ENCODE results near the gene HPSE. TPM values are rescaled to one million over a fixed set of nuclear protein-coding genes. Genes with fewer than 3 reads are reported as not detected.

HPSE gene
- total and polyA plus RNA-seq, 4 donors = 0.43 to 4.7 (median 1.0) TPM

DNA sequence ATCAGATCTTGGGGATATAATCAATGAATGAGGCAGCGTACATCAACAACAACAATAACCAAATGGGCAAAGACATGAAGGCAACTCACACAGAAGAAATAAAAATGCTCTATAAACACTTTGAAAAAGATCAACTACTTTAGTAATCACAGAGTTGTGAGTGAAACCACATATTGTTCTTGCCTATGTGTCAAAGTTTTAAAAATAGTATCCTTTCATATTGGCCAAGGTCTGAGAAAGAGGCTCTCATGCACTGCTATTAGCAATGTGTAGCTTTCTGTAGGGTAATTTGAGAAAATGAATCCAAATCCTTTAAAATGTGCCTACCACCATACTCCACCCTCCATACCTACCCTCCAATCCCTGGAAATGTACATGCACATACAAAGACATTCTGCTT is 75.1 kb downstream of the HPSE start:
- Histone ChIP-seq H3K27ac (ENCODE audit: low read depth in 1 of 2, low read length in 2 of 2) (no peak overlapping the region), H3K27me3 (ENCODE audit: control insufficient read depth in 4 of 4, insufficient read depth in 4 of 4, low read length in 3 of 4) (no peaks in the 10 kb centered on the region), H3K4me1 (ENCODE audit: control insufficient read depth in 4 of 4, insufficient read depth in 4 of 4, low read length in 3 of 4) (peaks cover 0 to 4% (median 0%) of the 10 kb centered on the region in 4 donors), H3K36me3 (ENCODE audit: control insufficient read depth in 4 of 4, insufficient read depth in 3 of 4, low read depth in 1 of 4, low read length in 3 of 4) (peaks cover 0 to 3% (median 0%) of the 10 kb centered on the region in 4 donors), H3K9me3 (ENCODE audit: control insufficient read depth in 4 of 4, low read length in 3 of 4) (no peaks in the 10 kb centered on the region), H3K4me3 (ENCODE audit: low read depth in 1 of 3, low read length in 3 of 3) (no peak overlapping the region), H3K9ac (ENCODE audit: low read depth in 1 of 2, low read length in 2 of 2) (no peak overlapping the region)
- WGBS = 96% methylated on average over 1 of the region's 1 CpG
- DNase-seq (ENCODE audit: low spot score) = no peak
- TF ChIP-seq TAF1 (conservative IDR thresholded peaks at IDR 0.05) (no peak), YY1 (IDR thresholded peaks at IDR 0.05) (no peak), FOXA1 (IDR thresholded peaks at IDR 0.05) (no peak), EGR1 (IDR thresholded peaks at IDR 0.05; ENCODE audit: low read depth in 2 of 2) (no peak), HNF4A (conservative IDR thresholded peaks at IDR 0.05) (no peak), FOXA2 (IDR thresholded peaks at IDR 0.05) (no peak), SP1 (IDR thresholded peaks at IDR 0.05) (no peak), JUND (IDR thresholded peaks at IDR 0.05) (no peak), NR2F2 (IDR thresholded peaks at IDR 0.05) (no peak), HNF4G (IDR thresholded peaks at IDR 0.05) (no peak), GABPA (IDR thresholded peaks at IDR 0.05 in 1 of 2, conservative IDR thresholded peaks at IDR 0.05 in 1 of 2) (no peak), RAD21 (IDR thresholded peaks at IDR 0.05) (no peak), RXRA (IDR thresholded peaks at IDR 0.05) (no peak)
- TF ChIP-seq, protein P1, sequence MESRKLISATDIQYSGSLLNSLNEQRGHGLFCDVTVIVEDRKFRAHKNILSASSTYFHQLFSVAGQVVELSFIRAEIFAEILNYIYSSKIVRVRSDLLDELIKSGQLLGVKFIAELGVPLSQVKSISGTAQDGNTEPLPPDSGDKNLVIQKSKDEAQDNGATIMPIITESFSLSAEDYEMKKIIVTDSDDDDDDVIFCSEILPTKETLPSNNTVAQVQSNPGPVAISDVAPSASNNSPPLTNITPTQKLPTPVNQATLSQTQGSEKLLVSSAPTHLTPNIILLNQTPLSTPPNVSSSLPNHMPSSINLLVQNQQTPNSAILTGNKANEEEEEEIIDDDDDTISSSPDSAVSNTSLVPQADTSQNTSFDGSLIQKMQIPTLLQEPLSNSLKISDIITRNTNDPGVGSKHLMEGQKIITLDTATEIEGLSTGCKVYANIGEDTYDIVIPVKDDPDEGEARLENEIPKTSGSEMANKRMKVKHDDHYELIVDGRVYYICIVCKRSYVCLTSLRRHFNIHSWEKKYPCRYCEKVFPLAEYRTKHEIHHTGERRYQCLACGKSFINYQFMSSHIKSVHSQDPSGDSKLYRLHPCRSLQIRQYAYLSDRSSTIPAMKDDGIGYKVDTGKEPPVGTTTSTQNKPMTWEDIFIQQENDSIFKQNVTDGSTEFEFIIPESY (IDR thresholded peaks at IDR 0.05) = no peak
- TF ChIP-seq, protein P2, sequence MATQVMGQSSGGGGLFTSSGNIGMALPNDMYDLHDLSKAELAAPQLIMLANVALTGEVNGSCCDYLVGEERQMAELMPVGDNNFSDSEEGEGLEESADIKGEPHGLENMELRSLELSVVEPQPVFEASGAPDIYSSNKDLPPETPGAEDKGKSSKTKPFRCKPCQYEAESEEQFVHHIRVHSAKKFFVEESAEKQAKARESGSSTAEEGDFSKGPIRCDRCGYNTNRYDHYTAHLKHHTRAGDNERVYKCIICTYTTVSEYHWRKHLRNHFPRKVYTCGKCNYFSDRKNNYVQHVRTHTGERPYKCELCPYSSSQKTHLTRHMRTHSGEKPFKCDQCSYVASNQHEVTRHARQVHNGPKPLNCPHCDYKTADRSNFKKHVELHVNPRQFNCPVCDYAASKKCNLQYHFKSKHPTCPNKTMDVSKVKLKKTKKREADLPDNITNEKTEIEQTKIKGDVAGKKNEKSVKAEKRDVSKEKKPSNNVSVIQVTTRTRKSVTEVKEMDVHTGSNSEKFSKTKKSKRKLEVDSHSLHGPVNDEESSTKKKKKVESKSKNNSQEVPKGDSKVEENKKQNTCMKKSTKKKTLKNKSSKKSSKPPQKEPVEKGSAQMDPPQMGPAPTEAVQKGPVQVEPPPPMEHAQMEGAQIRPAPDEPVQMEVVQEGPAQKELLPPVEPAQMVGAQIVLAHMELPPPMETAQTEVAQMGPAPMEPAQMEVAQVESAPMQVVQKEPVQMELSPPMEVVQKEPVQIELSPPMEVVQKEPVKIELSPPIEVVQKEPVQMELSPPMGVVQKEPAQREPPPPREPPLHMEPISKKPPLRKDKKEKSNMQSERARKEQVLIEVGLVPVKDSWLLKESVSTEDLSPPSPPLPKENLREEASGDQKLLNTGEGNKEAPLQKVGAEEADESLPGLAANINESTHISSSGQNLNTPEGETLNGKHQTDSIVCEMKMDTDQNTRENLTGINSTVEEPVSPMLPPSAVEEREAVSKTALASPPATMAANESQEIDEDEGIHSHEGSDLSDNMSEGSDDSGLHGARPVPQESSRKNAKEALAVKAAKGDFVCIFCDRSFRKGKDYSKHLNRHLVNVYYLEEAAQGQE (IDR thresholded peaks at IDR 0.05) = no peak
- TF ChIP-seq, protein P3, sequence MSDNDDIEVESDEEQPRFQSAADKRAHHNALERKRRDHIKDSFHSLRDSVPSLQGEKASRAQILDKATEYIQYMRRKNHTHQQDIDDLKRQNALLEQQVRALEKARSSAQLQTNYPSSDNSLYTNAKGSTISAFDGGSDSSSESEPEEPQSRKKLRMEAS (IDR thresholded peaks at IDR 0.05) = no peak

DNA sequence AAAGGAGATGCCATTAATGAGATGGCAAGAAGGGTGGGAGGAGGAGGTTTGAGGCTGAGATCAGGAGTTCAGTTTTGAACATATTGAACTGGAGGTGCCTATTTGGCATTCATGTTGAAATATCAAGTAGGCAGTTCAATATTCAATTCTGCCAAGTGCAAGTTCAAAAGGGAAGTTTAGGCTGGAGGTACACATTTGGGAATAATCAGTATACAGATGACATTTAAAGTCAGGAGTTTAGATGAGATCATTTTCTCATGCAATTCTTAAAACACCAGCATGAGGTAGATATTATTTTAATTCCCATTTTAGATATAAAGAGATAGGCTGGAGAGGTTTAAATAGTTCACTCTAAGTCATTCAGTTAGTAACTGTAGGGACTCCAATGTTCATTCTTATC is 76.2 kb downstream of the HPSE start:
- TF ChIP-seq GABPA (IDR thresholded peaks at IDR 0.05 in 1 of 2, conservative IDR thresholded peaks at IDR 0.05 in 1 of 2) = no peak
- Histone ChIP-seq H3K27ac (ENCODE audit: low read depth in 1 of 2, low read length in 2 of 2) (no peak overlapping the region), H3K4me3 (ENCODE audit: low read depth in 1 of 3, low read length in 3 of 3) (no peak overlapping the region), H3K36me3 (ENCODE audit: control insufficient read depth in 4 of 4, insufficient read depth in 3 of 4, low read depth in 1 of 4, low read length in 3 of 4) (no peaks in the 10 kb centered on the region), H3K27me3 (ENCODE audit: control insufficient read depth in 4 of 4, insufficient read depth in 4 of 4, low read length in 3 of 4) (no peaks in the 10 kb centered on the region), H3K9ac (ENCODE audit: low read depth in 1 of 2, low read length in 2 of 2) (no peak overlapping the region), H3K4me1 (ENCODE audit: control insufficient read depth in 4 of 4, insufficient read depth in 4 of 4, low read length in 3 of 4) (peaks cover 0 to 4% (median 0%) of the 10 kb centered on the region in 4 donors), H3K9me3 (ENCODE audit: control insufficient read depth in 4 of 4, low read length in 3 of 4) (no peaks in the 10 kb centered on the region)
- no peak for DNase-seq (ENCODE audit: low spot score)

All from liver (tissue), 9 donors.